ENCODE measurements around the gene OMG. TPM values are rescaled to one million over a fixed set of nuclear protein-coding genes. Genes with fewer than 3 reads are reported as not detected.

OMG gene
- total RNA-seq, 1 donor = 0.63 TPM

DNA sequence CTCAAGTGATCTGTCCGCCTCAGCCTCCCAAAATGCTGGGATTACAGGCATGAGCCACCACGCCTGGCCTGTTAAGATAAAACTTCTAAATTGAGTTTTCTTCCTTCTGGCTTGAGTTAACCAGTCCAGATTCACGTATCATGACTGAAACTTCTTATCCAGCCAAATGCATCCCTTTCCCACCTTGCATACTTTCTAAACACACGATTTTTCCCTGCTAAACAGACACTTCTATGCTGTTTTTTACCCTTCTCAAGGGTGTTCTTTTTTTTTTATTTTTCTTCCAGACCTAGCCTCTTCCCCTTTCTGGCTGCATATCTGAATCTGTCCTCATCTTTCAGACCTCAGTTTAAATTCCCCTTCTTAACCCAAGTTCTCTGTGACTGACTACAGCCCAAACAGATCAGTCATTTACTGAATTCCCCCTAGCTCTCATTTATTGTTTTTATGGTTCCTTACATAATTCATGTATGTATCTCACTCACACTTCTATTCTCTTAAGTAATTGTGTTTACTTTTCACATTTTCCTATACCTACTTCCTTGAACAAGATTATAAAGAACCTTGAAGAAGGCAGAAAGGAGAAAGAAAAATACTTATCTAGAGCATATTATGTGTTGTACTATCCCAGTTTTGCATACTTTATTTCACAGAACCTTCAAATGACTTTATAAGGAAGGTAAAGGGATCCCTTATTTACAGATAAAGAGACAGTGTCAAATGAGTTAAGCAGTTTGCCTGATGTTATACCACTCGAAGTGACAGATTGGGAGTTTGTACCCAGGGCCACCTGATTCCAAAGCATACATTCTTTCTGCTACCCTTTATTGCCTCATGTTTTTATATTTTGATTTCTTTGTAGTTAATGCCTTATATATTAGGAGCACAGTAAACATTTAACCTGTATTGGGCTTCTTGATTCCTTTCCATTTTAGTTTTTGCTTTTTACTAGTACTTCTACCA is 11.6 kb upstream of the OMG start:
- TF ChIP-seq, protein P1, sequence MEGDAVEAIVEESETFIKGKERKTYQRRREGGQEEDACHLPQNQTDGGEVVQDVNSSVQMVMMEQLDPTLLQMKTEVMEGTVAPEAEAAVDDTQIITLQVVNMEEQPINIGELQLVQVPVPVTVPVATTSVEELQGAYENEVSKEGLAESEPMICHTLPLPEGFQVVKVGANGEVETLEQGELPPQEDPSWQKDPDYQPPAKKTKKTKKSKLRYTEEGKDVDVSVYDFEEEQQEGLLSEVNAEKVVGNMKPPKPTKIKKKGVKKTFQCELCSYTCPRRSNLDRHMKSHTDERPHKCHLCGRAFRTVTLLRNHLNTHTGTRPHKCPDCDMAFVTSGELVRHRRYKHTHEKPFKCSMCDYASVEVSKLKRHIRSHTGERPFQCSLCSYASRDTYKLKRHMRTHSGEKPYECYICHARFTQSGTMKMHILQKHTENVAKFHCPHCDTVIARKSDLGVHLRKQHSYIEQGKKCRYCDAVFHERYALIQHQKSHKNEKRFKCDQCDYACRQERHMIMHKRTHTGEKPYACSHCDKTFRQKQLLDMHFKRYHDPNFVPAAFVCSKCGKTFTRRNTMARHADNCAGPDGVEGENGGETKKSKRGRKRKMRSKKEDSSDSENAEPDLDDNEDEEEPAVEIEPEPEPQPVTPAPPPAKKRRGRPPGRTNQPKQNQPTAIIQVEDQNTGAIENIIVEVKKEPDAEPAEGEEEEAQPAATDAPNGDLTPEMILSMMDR (IDR thresholded peaks at IDR 0.05; ENCODE audit: insufficient read depth, low read length) = no peak
- no peak overlapping the region for H3K4me3 ChIP-seq (ENCODE audit: low read depth, low read length)
- no peak for DNase-seq (ENCODE audit: low read depth)

DNA sequence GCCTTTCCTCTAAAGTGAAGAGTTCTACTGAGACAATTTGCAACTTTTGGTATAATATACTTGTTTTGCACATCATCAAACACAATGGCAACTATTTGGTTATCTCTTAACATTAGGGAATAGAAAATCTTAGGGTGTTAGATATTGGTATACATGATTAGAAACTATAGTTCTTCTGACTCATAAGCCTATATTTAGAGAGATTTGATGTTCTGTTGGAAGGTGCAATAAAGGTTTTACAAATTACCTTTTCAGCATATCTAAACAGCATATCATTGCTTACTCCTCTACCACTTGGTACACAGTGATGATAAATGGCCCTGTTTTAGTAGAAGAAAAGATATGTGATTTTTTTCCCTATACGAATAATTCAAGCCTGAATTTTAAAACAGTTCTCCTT is 10.6 kb upstream of the OMG start:
- no peak for DNase-seq (ENCODE audit: low read depth)
- H3K4me3 ChIP-seq (ENCODE audit: low read depth, low read length) = no peak overlapping the region
- TF ChIP-seq, protein P1 (IDR thresholded peaks at IDR 0.05; ENCODE audit: insufficient read depth, low read length) = no peak

DNA sequence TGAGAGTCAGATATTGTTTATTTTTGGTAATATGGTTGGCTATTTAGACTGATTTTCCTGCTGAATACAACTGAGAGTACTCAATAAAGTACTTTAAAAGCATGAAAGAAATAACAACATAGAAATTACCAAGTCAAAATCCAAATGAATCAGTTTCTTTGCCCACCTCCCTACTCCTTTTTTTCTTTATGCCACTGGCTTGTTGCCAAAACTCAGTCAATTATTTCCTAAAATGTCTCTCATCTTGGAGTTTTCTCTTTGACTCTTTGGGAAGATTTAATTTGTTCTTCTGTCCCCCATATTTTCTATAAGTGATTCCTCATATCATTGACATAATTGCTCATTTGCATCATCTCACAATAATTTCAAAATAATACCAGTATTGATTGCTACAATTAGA is 2.6 kb upstream of the OMG start:
- no peak for DNase-seq (ENCODE audit: low read depth)
- H3K4me3 ChIP-seq (ENCODE audit: low read depth, low read length) = no peak overlapping the region
- TF ChIP-seq, protein P1 (IDR thresholded peaks at IDR 0.05; ENCODE audit: insufficient read depth, low read length) = no peak

DNA sequence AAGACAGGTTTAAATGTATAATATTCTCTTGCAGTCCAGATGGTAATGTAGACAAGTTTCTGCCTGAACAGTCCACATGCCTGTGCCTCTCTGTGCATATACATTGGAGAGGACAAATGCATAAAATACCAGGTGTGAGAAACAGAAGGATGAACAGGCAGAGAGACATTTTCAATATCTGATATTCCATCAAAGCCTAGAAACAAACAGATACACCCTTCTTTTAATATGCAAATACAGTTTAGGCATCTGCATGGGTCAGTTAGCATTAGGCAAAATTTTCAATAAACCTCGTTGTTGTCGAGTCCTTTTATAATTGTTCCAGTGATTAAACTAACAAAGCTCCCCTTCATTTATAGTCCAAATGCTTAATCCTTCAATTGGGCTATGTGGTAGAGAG is 897 bp downstream of the OMG start:
- TF ChIP-seq, protein P1 (IDR thresholded peaks at IDR 0.05; ENCODE audit: insufficient read depth, low read length) = no peak
- H3K4me3 ChIP-seq (ENCODE audit: low read depth, low read length) = no peak overlapping the region
- no peak for DNase-seq (ENCODE audit: low read depth)

DNA sequence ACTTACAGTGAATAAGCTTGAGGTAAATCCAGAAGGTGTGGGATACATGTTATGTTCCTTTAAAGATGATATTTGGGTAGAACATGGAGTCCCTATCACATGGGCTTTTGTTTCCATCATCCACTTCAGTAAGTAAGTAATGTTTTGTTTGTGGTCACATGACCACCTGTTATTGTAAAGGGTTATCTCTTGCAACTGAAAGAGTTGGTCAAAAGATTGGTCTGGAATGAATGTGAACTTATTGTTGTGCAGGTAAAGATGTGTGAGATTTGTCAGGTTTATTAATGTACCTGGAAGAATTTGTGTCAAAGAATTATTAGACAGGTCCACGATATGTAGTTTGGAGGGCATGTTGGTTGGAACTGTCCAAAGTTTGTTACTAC is 1.6 kb downstream of the OMG start:
- TF ChIP-seq, protein P1 (IDR thresholded peaks at IDR 0.05; ENCODE audit: insufficient read depth, low read length) = no peak
- no peak for DNase-seq (ENCODE audit: low read depth)
- no peak overlapping the region for H3K4me3 ChIP-seq (ENCODE audit: low read depth, low read length)

DNA sequence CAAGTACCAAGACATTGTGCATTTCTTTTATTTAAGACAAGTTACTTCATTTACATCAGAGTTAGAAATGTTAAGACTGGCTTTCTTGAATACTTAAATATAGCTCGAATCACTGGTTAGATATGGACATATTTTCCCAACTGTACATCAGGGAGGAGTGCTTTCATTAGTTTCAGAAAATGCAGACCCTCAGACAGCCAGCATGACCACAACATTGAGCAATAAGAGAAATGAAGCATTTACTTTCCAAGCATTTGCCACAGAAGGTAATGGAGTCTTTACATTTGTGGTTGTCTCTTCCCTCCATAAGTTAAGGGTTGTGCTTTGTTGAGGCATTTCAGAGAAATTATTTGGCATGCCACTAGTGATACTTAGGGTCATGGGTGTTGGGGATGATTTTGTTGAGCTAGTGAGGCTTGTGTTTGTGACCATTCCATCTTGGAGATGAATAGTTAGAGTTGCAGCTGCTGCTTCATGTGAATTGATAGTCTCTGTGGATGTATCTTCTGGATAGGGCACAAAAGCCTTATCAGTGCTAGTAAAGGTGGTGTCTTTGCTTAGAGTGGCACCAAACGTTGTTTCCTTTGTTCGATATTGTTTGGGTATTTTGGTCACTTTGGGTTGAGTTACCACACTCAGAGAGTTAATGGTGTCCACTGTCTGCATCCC is 2.1 kb downstream of the OMG start:
- TF ChIP-seq, protein P1 (IDR thresholded peaks at IDR 0.05; ENCODE audit: insufficient read depth, low read length) = no peak
- no peak overlapping the region for H3K4me3 ChIP-seq (ENCODE audit: low read depth, low read length)
- DNase-seq (ENCODE audit: low read depth) = peak; percentile 40
